HepG2 (cell line): ENCODE results near the gene JMJD1C. TPM values are rescaled to one million over a fixed set of nuclear protein-coding genes. Genes with fewer than 3 reads are reported as not detected.
A peak's percentile ranks its signal among the peaks of the same experiment; 100 is the strongest.

ENCODE experiments used
- ATAC-seq: fragments of 200-7000 bp; cut with Tn5 transposase; 3 replicates; pipeline ENCODE4 v1.9.1; 2020; ENCODE audit warnings: mild to moderate bottlenecking, moderate library complexity
- BruUV-seq: library from RNA; stranded (reverse); fragments of 400-500 nt; replicated peaks from 2 replicates; lab custom pipeline; 2021; lab: Mats Ljungman, UMichigan
- CTCF ChIA-PET: fragments of 300-600 bp; formaldehyde crosslinking; extraction: SDS; loops from one replicate; lab custom pipeline; 2021; ENCODE audit warnings: low total read pairs, inconsistent platforms, low intra/inter-chr PET ratio; lab: Yijun Ruan, JAX
- POLR2A ChIA-PET: fragments of 350-600 bp; sonication (Branson Sonifier 250); formaldehyde crosslinking; loops from one replicate; lab custom pipeline; 2020; ENCODE audit warnings: antibody characterized with exemption, inconsistent platforms; lab: Yijun Ruan, JAX
- DNase-seq: peaks from one replicate; pipeline ENCODE4 v3.0.0-alpha.2; 2015; ENCODE audit warnings: low spot score
- FAIRE-seq: peaks from 3 replicates; lab custom pipeline; 2011; peaks lifted over from hg19 to GRCh38; lab: Jason Lieb, UNC
- H2AFZ ChIP-seq: one replicate; pipeline ENCODE4 v1.6.1; 2011; ENCODE audit warnings: low read length, inconsistent platforms
- H3K27ac ChIP-seq: fragments of 300-600 bp; 3 replicates; pipeline ENCODE4 v1.8.0; 2011; ENCODE audit warnings: mixed run types, mild to moderate bottlenecking, mixed read lengths, low read length, inconsistent platforms; ENCODE audit not compliant: insufficient read depth; ENCODE audit errors: extremely low read length
- H3K27me3 ChIP-seq, 2 experiments: fragments of 200-600 bp in 1 of 2; 2 replicates in 1 of 2; 3 replicates in 1 of 2; pipeline versions ENCODE4 v1.6.0 to v1.8.0; 2011; ENCODE audit warnings: low read length in 2 of 2, mild to moderate bottlenecking in 2 of 2, moderate library complexity in 2 of 2, inconsistent platforms in 1 of 2; ENCODE audit not compliant: insufficient read depth in 2 of 2, control insufficient read depth in 1 of 2
- H3K36me3 ChIP-seq, 2 experiments: fragments of 200-600 bp in 1 of 2; replicated peaks in 1 of 2; 2 replicates in 1 of 2; 3 replicates in 1 of 2; pipeline versions ENCODE4 v1.5.1 to v1.8.0; 2011; ENCODE audit warnings: low read length in 2 of 2, inconsistent platforms in 1 of 2; ENCODE audit not compliant: insufficient read depth in 2 of 2, control insufficient read depth in 1 of 2
- H3K4me1 ChIP-seq: 2 replicates; pipeline ENCODE4 v1.5.1; 2012; ENCODE audit warnings: low read length, inconsistent platforms; ENCODE audit not compliant: insufficient read depth
- H3K4me2 ChIP-seq: 2 replicates; pipeline ENCODE4 v1.6.0; 2011; ENCODE audit warnings: low read depth, low read length, inconsistent platforms
- H3K4me3 ChIP-seq, 3 experiments: fragments of 200-600 bp in 1 of 3; sonication (generic), shearing (Covaris generic) in 1 of 3; replicated peaks in 1 of 3; 2 replicates each; pipeline ENCODE4 v1.5.1; 2011 to 2016; ENCODE audit warnings: low read length in 3 of 3, inconsistent platforms in 2 of 3, low read depth in 2 of 3, mild to moderate bottlenecking in 2 of 3, control low read depth in 1 of 3, mixed read lengths in 1 of 3; ENCODE audit not compliant: insufficient read depth in 1 of 3
- H3K79me2 ChIP-seq: one replicate; pipeline ENCODE4 v1.6.1; 2011; ENCODE audit warnings: low read length, inconsistent platforms; ENCODE audit not compliant: insufficient read depth
- H3K9ac ChIP-seq: 2 replicates; pipeline ENCODE4 v1.6.0; 2011; ENCODE audit warnings: mild to moderate bottlenecking, low read depth, low read length, inconsistent platforms; ENCODE audit not compliant: insufficient read depth
- H3K9me3 ChIP-seq: 2 replicates; pipeline ENCODE4 v1.5.1; 2012; ENCODE audit warnings: mild to moderate bottlenecking, low read length
- H4K20me1 ChIP-seq: 2 replicates; pipeline ENCODE4 v1.6.0; 2011; ENCODE audit warnings: inconsistent platforms, mild to moderate bottlenecking, low read length, moderate library complexity; ENCODE audit not compliant: insufficient read depth
- ARNT2 ChIP-seq: sonication (generic); formaldehyde crosslinking; IDR thresholded peaks from 2 replicates; pipeline ENCODE4 v1.8.0; 2022; ENCODE audit warnings: mild to moderate bottlenecking, low read depth, missing genetic modification reagents, moderate library complexity
- DPF2 ChIP-seq: sonication (generic); formaldehyde crosslinking; IDR thresholded peaks from 2 replicates; pipeline ENCODE4 v1.4.0; 2020; ENCODE audit warnings: mild to moderate bottlenecking, low read depth, missing genetic modification reagents, borderline replicate concordance
- GFI1 ChIP-seq: sonication (generic); formaldehyde crosslinking; IDR thresholded peaks from 2 replicates; pipeline ENCODE4 v1.5.0; 2020; ENCODE audit warnings: missing genetic modification reagents, mild to moderate bottlenecking, borderline replicate concordance
- MAFF ChIP-seq: IDR thresholded peaks from 2 replicates; pipeline ENCODE4 v1.6.1; 2011; ENCODE audit warnings: low read depth, low read length, improper control_type of control experiment
- MAFK ChIP-seq, 2 experiments: IDR thresholded peaks in 1 of 2; conservative IDR thresholded peaks in 1 of 2; 2 replicates each; pipeline ENCODE4 v1.6.1; 2011; ENCODE audit warnings: improper control_type of control experiment in 2 of 2, low read length in 2 of 2
- NFE2L1 ChIP-seq: sonication (generic); formaldehyde crosslinking; IDR thresholded peaks from 2 replicates; pipeline ENCODE4 v1.4.0; 2020; ENCODE audit warnings: missing genetic modification reagents, mild to moderate bottlenecking, borderline replicate concordance
- RARA ChIP-seq: IDR thresholded peaks from 2 replicates; pipeline ENCODE4 v1.6.1; 2016; ENCODE audit warnings: missing genetic modification reagents, missing compliant biosample characterization
- ZNF720 ChIP-seq: sonication (generic); formaldehyde crosslinking; IDR thresholded peaks from 2 replicates; pipeline ENCODE4 v1.4.0; 2020; ENCODE audit warnings: missing genetic modification reagents
- ZNF773 ChIP-seq: sonication (generic); formaldehyde crosslinking; IDR thresholded peaks from 2 replicates; pipeline ENCODE4 v1.4.0; 2020; ENCODE audit warnings: missing genetic modification reagents, borderline replicate concordance
- WGBS: methylation state at CpG from one replicate; pipeline ENCODE4 v1.1.6; 2017; ENCODE audit warnings: low lambda C conversion rate; 5-methylcytosine and 5-hydroxymethylcytosine counted together
- in situ Hi-C: cut with HindIII; loops from 2 replicates; pipeline ENCODE4 v1.10.0; 2017; ENCODE audit warnings: low pct_unique_long_range_greater_than_20kb; ENCODE audit not compliant: extremely low pct_ligation_motif_present
- intact Hi-C: fragments of 100-400 bp; cut with micrococcal nuclease; formaldehyde crosslinking; loops from one replicate; pipeline ENCODE4 v1.10.0; 2022; ENCODE audit not compliant: unreplicated experiment
- polyA plus RNA-seq, 8 experiments: library from polyadenylated mRNA; depleted of rRNA in 3 of 8; stranded (reverse) in 7 of 8; unstranded in 1 of 8; fragments of >200 nt; fragmentation: Illumina TruSeq in 4 of 8; extraction: Trizol in 4 of 8; gene quantifications; 2 replicates each; pipeline versions ENCODE4 v1.2.1 to v1.2.3, GENCODE V29; 2011 to 2016; ENCODE audit warnings: low read depth in 4 of 8, missing spikeins in 1 of 8, mixed read lengths in 1 of 8; ENCODE audit not compliant: insufficient read depth in 1 of 8
- total RNA-seq, 5 experiments: library from RNA; depleted of rRNA; stranded (reverse); fragments of >200 nt; fragmentation: Illumina TruSeq; extraction: Trizol; gene quantifications; 2 replicates each; pipeline ENCODE4 v1.2.3, GENCODE V29; 2016; ENCODE audit warnings: low read depth in 1 of 5
- TF ChIP-seq, protein P1 (sequence below): sonication (generic); formaldehyde crosslinking; IDR thresholded peaks from 2 replicates; pipeline ENCODE4 v1.9.0; 2022; ENCODE audit warnings: low read depth, missing genetic modification reagents
- TF ChIP-seq, protein P2 (sequence below): sonication (generic); formaldehyde crosslinking; IDR thresholded peaks from 2 replicates; pipeline ENCODE4 v1.5.0; 2020; ENCODE audit warnings: missing genetic modification reagents

The JMJD1C gene
- total and polyA plus RNA-seq, 2 of the 13 experiments (the other 11 are each of a cell fraction or from before 2014, with no cell fraction given) = 42.3 to 42.7 TPM

DNA sequence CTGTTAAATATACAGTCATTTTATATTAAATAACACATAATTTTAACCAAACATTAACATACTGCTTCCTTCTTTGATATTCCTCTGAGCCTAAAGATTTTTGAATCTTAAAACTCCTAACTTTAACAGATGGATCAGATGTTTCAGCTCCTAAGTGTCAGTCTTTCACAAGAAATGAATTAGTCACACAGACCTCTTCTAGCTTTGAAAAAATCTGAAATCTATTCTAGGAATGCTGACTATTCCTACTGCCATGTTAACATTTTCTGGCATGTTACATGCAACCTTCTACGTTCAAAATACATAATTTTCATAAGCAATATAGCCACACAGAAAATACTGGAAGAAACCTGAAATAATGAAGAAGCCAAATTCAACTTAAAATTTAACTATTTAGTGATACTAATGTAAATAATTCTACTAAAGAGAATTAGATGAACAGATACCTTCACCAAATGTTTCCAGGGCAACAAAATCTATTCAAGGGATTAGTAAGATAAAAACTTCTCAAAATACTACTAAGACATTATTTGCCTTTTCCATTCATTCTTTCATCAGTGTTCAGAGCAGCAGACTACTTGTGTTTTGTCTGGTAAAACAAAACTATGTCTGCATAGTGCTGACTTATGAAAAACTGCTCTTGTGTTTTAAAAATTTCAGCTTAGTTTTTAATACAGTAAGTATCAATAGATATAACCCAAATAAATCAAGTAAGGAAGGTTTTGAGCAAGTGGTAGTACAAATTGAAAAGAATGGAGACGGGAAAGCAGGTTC is 9.2 kb downstream of the JMJD1C start:
- peaks cover 90% of the 10 kb centered on the region for H3K79me2 ChIP-seq
- H3K27ac ChIP-seq = no peak overlapping the region
- H3K4me3 ChIP-seq = no peak overlapping the region
- in situ Hi-C loops (no loop called here), intact Hi-C loops (no loop called here)
- 87% methylated on average over 2 of the region's 2 CpGs for WGBS
- no peak overlapping the region for H3K4me2 ChIP-seq
- ChIA-PET CTCF (no interaction called here), POLR2A (no interaction called here)
- H3K9ac ChIP-seq = no peak overlapping the region
- peaks cover 14% of the 10 kb centered on the region for H3K4me1 ChIP-seq
- no peaks in the 10 kb centered on the region for H3K27me3 ChIP-seq
- ATAC-seq = no peak
- no peaks in the 10 kb centered on the region for H3K9me3 ChIP-seq
- no peak for DNase-seq
- peaks cover 0 to 6% of the 10 kb centered on the region in 2 experiments; a peak in 1 of 5 replicates for H3K36me3 ChIP-seq
- TF ChIP-seq ZNF773 (CRISPR knock-in tag) = no peak
- TF ChIP-seq, protein P1, sequence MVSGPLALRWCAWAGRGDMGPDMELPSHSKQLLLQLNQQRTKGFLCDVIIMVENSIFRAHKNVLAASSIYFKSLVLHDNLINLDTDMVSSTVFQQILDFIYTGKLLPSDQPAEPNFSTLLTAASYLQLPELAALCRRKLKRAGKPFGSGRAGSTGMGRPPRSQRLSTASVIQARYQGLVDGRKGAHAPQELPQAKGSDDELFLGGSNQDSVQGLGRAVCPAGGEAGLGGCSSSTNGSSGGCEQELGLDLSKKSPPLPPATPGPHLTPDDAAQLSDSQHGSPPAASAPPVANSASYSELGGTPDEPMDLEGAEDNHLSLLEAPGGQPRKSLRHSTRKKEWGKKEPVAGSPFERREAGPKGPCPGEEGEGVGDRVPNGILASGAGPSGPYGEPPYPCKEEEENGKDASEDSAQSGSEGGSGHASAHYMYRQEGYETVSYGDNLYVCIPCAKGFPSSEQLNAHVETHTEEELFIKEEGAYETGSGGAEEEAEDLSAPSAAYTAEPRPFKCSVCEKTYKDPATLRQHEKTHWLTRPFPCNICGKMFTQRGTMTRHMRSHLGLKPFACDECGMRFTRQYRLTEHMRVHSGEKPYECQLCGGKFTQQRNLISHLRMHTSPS = no peak
- TF ChIP-seq ZNF720 (CRISPR knock-in tag) = no peak
- TF ChIP-seq DPF2 (CRISPR knock-in tag) = no peak
- TF ChIP-seq NFE2L1 (CRISPR knock-in tag) = no peak
- peak; percentile 22; the same call in 1 of the 2 replicates for TF ChIP-seq MAFF
- no peak for TF ChIP-seq RARA (CRISPR knock-in tag)
- TF ChIP-seq, protein P2, sequence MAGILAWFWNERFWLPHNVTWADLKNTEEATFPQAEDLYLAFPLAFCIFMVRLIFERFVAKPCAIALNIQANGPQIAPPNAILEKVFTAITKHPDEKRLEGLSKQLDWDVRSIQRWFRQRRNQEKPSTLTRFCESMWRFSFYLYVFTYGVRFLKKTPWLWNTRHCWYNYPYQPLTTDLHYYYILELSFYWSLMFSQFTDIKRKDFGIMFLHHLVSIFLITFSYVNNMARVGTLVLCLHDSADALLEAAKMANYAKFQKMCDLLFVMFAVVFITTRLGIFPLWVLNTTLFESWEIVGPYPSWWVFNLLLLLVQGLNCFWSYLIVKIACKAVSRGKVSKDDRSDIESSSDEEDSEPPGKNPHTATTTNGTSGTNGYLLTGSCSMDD = no peak
- no peak for TF ChIP-seq ARNT2 (CRISPR knock-in tag)
- TF ChIP-seq MAFK (conservative IDR thresholded peaks at IDR 0.05 in 1 of 2, IDR thresholded peaks at IDR 0.05 in 1 of 2; ENCODE audit: low read length in 2 of 2) = 0 out of 4 replicates have a peak, but pooled peaks of 1 of the 2 experiments have one; percentile 29
- no peak for TF ChIP-seq GFI1
- TF ChIP-seq, all 625 proteins: peak for 2
- no peak for FAIRE-seq
- BruUV-seq = no TSS peak
- Histone ChIP-seq H2AFZ (no peak overlapping the region), H4K20me1 (no peaks in the 10 kb centered on the region; the same call in 1 of the 2 replicates)
